ENCODE results near the gene FLOT1. TPM values are rescaled to one million over a fixed set of nuclear protein-coding genes. Genes with fewer than 3 reads are reported as not detected.

FLOT1 gene
- total RNA-seq, 2 experiments from 2014 or later, result 31.6 TPM

DNA sequence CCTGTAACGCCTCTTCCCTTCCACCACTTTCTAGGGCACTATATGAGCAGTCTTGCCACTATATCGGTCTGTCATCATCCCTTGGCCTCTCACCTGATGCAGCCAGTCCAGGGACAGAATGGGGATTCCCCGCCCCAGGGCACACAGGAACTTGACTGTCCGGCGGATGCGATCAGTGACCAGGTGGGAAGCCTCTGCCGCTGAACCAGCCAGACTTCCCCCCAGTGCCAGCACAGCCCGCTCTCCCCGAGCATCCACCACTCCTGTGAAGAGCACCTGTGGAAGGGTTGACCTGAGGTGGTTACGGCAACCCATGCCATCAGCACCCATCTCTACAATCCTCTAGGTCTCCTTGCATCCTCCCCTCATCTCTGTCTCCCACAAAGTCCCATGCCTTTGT lies 39.5 kb downstream of the FLOT1 start:
- H3K36me3 Mint-ChIP-seq (ENCODE audit: low read depth), result peaks cover 69% of the 10 kb centered on the region
- CTCF ChIA-PET, result interaction anchor here (1.0 kb wide), 1 partner anchor 77 kb away, joined by 3 read pairs; no protein-coding TSS in a partner anchor
- no peak for ATAC-seq (ENCODE audit: poor library complexity)

DNA sequence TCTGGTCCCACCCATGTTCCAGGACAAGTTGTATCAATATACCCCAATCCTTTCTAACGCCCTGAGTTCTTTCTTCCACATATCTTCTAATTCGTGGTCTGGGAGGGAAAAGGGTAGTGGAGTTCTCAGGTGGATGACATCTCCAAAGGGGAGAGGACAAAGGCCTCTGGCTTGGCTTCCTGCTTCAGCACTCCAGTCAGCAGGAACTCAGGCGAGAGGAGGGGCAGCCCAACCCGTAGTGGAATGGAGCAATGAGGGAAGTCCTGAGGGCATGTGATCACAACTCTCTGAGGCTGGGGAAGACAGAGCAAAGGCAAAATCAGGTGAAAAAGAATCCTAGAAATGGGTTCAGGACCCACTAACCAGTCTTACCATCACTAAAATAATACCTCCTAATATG lies 42.1 kb downstream of the FLOT1 start:
- TF ChIP-seq, protein P1, sequence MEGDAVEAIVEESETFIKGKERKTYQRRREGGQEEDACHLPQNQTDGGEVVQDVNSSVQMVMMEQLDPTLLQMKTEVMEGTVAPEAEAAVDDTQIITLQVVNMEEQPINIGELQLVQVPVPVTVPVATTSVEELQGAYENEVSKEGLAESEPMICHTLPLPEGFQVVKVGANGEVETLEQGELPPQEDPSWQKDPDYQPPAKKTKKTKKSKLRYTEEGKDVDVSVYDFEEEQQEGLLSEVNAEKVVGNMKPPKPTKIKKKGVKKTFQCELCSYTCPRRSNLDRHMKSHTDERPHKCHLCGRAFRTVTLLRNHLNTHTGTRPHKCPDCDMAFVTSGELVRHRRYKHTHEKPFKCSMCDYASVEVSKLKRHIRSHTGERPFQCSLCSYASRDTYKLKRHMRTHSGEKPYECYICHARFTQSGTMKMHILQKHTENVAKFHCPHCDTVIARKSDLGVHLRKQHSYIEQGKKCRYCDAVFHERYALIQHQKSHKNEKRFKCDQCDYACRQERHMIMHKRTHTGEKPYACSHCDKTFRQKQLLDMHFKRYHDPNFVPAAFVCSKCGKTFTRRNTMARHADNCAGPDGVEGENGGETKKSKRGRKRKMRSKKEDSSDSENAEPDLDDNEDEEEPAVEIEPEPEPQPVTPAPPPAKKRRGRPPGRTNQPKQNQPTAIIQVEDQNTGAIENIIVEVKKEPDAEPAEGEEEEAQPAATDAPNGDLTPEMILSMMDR (IDR thresholded peaks at IDR 0.05), result no peak
- no peak for ATAC-seq (ENCODE audit: poor library complexity)
- Mint-ChIP-seq H3K27ac (no peak overlapping the region), H3K4me3 (no peak overlapping the region), H3K4me1 (ENCODE audit: low read depth) (no peaks in the 10 kb centered on the region), H3K36me3 (ENCODE audit: low read depth) (peaks cover 47% of the 10 kb centered on the region), H3K27me3 (no peaks in the 10 kb centered on the region), H3K9me3 (no peaks in the 10 kb centered on the region)
- intact Hi-C loops (cut with DNase I, micrococcal nuclease), result no loop called here
- Histone ChIP-seq H3K4me3 (ENCODE audit: low read length) (no peak overlapping the region), H3K36me3 (ENCODE audit: insufficient read depth, low read length) (peaks cover 14% of the 10 kb centered on the region), H3K9me3 (ENCODE audit: control insufficient read depth in 1 of 2, insufficient read depth in 1 of 2, low read length in 2 of 2) (no peaks in the 10 kb centered on the region), H3K4me1 (ENCODE audit: insufficient read depth, low read length) (no peaks in the 10 kb centered on the region), H3K27me3 (ENCODE audit: control insufficient read depth in 1 of 2, insufficient read depth in 2 of 2, low read length in 2 of 2) (no peaks in the 10 kb centered on the region), H3K27ac (ENCODE audit: low read depth in 1 of 2, low read length in 2 of 2) (no peak overlapping the region)
- DNase-seq, result no peak
- ChIA-PET POLR2A (interaction anchor here (1.3 kb wide), 1 partner anchor 17 kb away, joined by 4 read pairs; the partner anchor contains the start of gene MDC1), CTCF (interaction anchor here (1.7 kb wide), 1 partner anchor 22 kb away, joined by 4 read pairs; no protein-coding TSS in a partner anchor)

More for the DNA sequence above, 39.5 kb downstream of the FLOT1 start:
- DNase-seq, result no peak
- POLR2A ChIA-PET, result interaction anchor here (1.2 kb wide), 1 partner anchor 14 kb away, joined by 4 read pairs; the partner anchor contains the start of gene MDC1
- no peaks in the 10 kb centered on the region for H3K9me3 Mint-ChIP-seq
- Histone ChIP-seq H3K36me3 (ENCODE audit: insufficient read depth, low read length) (peaks cover 36% of the 10 kb centered on the region), H3K27ac (ENCODE audit: low read depth in 1 of 2, low read length in 2 of 2) (no peak overlapping the region), H3K4me3 (ENCODE audit: low read length) (no peak overlapping the region), H3K9me3 (ENCODE audit: control insufficient read depth in 1 of 2, insufficient read depth in 1 of 2, low read length in 2 of 2) (no peaks in the 10 kb centered on the region), H3K27me3 (ENCODE audit: control insufficient read depth in 1 of 2, insufficient read depth in 2 of 2, low read length in 2 of 2) (no peaks in the 10 kb centered on the region), H3K4me1 (ENCODE audit: insufficient read depth, low read length) (no peaks in the 10 kb centered on the region)
- TF ChIP-seq, protein P1 (IDR thresholded peaks at IDR 0.05), result no peak
- H3K27me3 Mint-ChIP-seq, result no peaks in the 10 kb centered on the region
- no peaks in the 10 kb centered on the region for H3K4me1 Mint-ChIP-seq (ENCODE audit: low read depth)
- H3K27ac Mint-ChIP-seq, result no peak overlapping the region
- intact Hi-C loops (cut with DNase I, micrococcal nuclease), result no loop called here
- no peak overlapping the region for H3K4me3 Mint-ChIP-seq

DNA sequence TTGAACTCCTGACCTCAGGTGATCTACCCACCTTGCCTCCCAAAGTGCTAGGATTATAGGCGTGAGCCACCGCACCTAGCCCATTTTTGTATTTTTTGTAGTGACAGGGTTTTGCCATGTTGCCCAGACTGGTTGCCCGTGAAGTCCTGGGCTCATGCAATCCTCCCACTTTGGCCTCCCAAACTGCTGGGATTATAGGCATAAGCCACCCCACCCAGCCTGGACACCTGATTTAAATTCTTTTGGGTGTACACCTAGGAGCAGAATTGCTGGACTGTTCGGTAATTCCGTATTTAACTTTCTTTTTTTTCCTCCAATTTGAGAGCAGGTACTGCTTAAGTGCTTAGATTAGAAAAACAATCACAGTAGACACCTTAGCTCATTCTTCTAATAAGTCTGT lies 46.1 kb downstream of the FLOT1 start:
- POLR2A ChIA-PET, result interaction anchor here (0.5 kb wide), 1 partner anchor 32 kb away, joined by 4 read pairs; no protein-coding TSS in a partner anchor
- Histone ChIP-seq H3K9me3 (ENCODE audit: control insufficient read depth in 1 of 2, insufficient read depth in 1 of 2, low read length in 2 of 2) (no peaks in the 10 kb centered on the region), H3K4me1 (ENCODE audit: insufficient read depth, low read length) (peaks cover 3% of the 10 kb centered on the region), H3K36me3 (ENCODE audit: insufficient read depth, low read length) (peaks cover 4% of the 10 kb centered on the region), H3K4me3 (ENCODE audit: low read length) (no peak overlapping the region), H3K27ac (ENCODE audit: low read depth in 1 of 2, low read length in 2 of 2) (no peak overlapping the region), H3K27me3 (ENCODE audit: control insufficient read depth in 1 of 2, insufficient read depth in 2 of 2, low read length in 2 of 2) (no peaks in the 10 kb centered on the region)
- TF ChIP-seq, protein P1 (IDR thresholded peaks at IDR 0.05), result no peak
- H3K9me3 Mint-ChIP-seq, result no peaks in the 10 kb centered on the region
- intact Hi-C loops (cut with DNase I, micrococcal nuclease), result no loop called here
- ATAC-seq (ENCODE audit: poor library complexity) (no peak), DNase-seq (no peak)
- H3K27me3 Mint-ChIP-seq, result no peaks in the 10 kb centered on the region
- CTCF ChIA-PET, result no interaction called here
- no peak overlapping the region for H3K27ac Mint-ChIP-seq
- no peak overlapping the region for H3K4me3 Mint-ChIP-seq
- peaks cover 3% of the 10 kb centered on the region for H3K4me1 Mint-ChIP-seq (ENCODE audit: low read depth)
- H3K36me3 Mint-ChIP-seq (ENCODE audit: low read depth), result peaks cover 10% of the 10 kb centered on the region

All from CD4-positive, alpha-beta T cell (primary cell).